Measurements from ENCODE around the gene BCL11B. TPM values are rescaled to one million over a fixed set of nuclear protein-coding genes. Genes with fewer than 3 reads are reported as not detected.

BCL11B gene
- total and polyA plus RNA-seq, 4 experiments from 2014 or later = 2.6 to 165 (median 87.3) TPM

DNA sequence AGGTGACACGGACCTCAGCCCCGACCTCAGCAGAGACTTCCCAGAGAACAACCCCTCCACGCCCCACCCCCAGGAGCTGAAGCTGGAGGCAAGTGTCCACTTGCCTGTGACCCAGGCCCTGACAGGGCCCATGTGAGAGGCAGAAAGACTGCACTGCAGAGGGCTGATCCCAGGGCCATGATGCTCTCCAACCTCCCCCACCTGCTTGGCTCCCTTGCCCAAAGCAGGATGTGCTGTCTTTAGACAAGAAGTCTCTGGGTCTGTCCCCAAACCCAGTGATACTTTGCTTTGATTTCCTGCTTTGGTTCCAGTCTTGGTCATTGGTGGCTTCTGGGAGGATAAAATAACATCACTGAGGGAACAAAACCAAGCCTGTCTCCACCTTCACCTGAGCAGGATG lies 59.4 kb downstream of the BCL11B start:
- Histone ChIP-seq H3K27me3 (ENCODE audit: insufficient read depth, low read length) (no peaks in the 10 kb centered on the region), H3K4me3 (ENCODE audit: low read length in 2 of 2) (peak overlapping the region in 1 of 2 donors; percentile 51), H3K9me3 (ENCODE audit: control insufficient read depth in 1 of 2, low read length in 2 of 2) (no peaks in the 10 kb centered on the region), H3K4me1 (ENCODE audit: insufficient read depth, low read length) (peaks cover 100% of the 10 kb centered on the region), H3K36me3 (ENCODE audit: insufficient read depth, low read length) (peaks cover 18% of the 10 kb centered on the region), H3K27ac (ENCODE audit: low read depth, low read length) (peak overlapping the region; percentile 70)
- H3K27me3 Mint-ChIP-seq = no peaks in the 10 kb centered on the region
- ChIA-PET CTCF (ENCODE audit: partially characterized antibody) (interaction anchor here (0.7 kb wide), 1 partner anchor 57 kb away, joined by 3 read pairs; no protein-coding TSS in a partner anchor), POLR2A (ENCODE audit: partially characterized antibody) (interaction anchor here (66.7 to 87.2 kb wide), 2 partner anchors 3 to 32 kb away, joined by 6015 read pairs; partner anchors contain the start of gene BCL11B)
- intact Hi-C loops (cut with micrococcal nuclease) = loop anchor here (1.0 kb wide), 1 partner anchor 7 kb away; no protein-coding TSS in a partner anchor
- peaks cover 86 to 100% (median 94%) of the 10 kb centered on the region in 4 donors for H3K4me1 Mint-ChIP-seq
- H3K9me3 Mint-ChIP-seq = peaks cover 0 to 4% (median 0%) of the 10 kb centered on the region in 8 donors
- H3K4me3 Mint-ChIP-seq = peak overlapping the region; percentile 73 to 90 (median 84)
- H3K27ac Mint-ChIP-seq = peak overlapping the region; percentile 92 to 95 (median 94)
- H3K36me3 Mint-ChIP-seq = peaks cover 31 to 60% of the 10 kb centered on the region in 2 donors
- DNase-seq = no peak

DNA sequence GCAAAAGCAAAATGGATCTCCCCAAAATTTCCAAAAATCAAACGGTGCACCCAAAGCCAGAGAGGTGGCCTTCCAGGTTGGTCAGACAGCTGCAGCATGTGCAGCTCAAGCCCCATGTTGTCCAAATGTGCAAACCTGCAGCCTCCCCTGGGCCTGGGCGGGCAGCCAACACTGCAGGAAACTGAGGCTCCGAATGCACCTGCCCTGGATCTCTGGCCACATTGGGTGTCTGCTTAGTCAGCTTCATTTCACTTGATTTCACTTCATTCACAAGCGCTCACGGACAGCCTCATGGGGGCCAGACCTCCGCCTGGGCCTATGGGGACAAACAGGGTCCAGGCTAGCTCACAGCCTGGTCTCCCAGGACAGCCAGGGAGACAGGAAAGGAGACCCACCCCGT lies 59.8 kb downstream of the BCL11B start:
- no peak for DNase-seq
- Histone ChIP-seq H3K4me1 (ENCODE audit: insufficient read depth, low read length) (peaks cover 100% of the 10 kb centered on the region), H3K36me3 (ENCODE audit: insufficient read depth, low read length) (peaks cover 18% of the 10 kb centered on the region), H3K9me3 (ENCODE audit: control insufficient read depth in 1 of 2, low read length in 2 of 2) (no peaks in the 10 kb centered on the region), H3K27me3 (ENCODE audit: insufficient read depth, low read length) (no peaks in the 10 kb centered on the region), H3K4me3 (ENCODE audit: low read length in 2 of 2) (peak overlapping the region in 1 of 2 donors; percentile 51), H3K27ac (ENCODE audit: low read depth, low read length) (peak overlapping the region; percentile 70)
- intact Hi-C loops (cut with micrococcal nuclease) = no loop called here
- H3K27me3 Mint-ChIP-seq = no peaks in the 10 kb centered on the region
- peaks cover 0 to 4% (median 0%) of the 10 kb centered on the region in 8 donors for H3K9me3 Mint-ChIP-seq
- ChIA-PET CTCF (ENCODE audit: partially characterized antibody) (interaction anchor here (0.7 to 0.9 kb wide), 2 partner anchors 11 to 57 kb away, joined by 3 read pairs; no protein-coding TSS in a partner anchor), POLR2A (ENCODE audit: partially characterized antibody) (interaction anchor here (1.1 to 87.2 kb wide), 3 partner anchors 3 to 1071 kb away, joined by 4 to 6015 read pairs (median 6015); partner anchors contain the start of gene BCL11B)
- peaks cover 85 to 100% (median 95%) of the 10 kb centered on the region in 4 donors for H3K4me1 Mint-ChIP-seq
- H3K36me3 Mint-ChIP-seq = peaks cover 31 to 64% of the 10 kb centered on the region in 2 donors
- peak overlapping the region; percentile 73 to 90 (median 84) for H3K4me3 Mint-ChIP-seq
- peak overlapping the region; percentile 92 to 95 (median 94) for H3K27ac Mint-ChIP-seq

DNA sequence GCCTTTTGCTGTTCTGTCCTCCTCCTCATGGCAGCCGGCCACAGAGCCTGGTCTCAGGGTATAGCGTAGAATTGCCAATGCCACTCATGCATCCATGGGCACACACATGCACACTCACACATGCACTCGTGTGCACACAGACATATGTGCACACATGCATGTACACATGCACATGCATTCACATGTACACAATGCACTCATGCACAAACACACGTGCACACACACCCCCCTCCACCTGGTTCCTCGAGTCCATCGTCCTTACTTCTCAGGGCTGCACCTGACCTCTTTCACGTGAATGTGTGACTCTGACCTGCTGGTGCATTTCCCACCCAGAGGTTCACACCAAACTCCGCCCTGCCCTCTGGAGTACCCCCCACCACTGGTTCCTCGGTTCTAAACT lies 60.6 kb downstream of the BCL11B start:
- no peaks in the 10 kb centered on the region for H3K27me3 Mint-ChIP-seq
- H3K4me1 Mint-ChIP-seq = peaks cover 85 to 100% (median 94%) of the 10 kb centered on the region in 4 donors
- Histone ChIP-seq H3K4me1 (ENCODE audit: insufficient read depth, low read length) (peaks cover 100% of the 10 kb centered on the region), H3K27me3 (ENCODE audit: insufficient read depth, low read length) (no peaks in the 10 kb centered on the region), H3K36me3 (ENCODE audit: insufficient read depth, low read length) (peaks cover 18% of the 10 kb centered on the region), H3K27ac (ENCODE audit: low read depth, low read length) (peak overlapping the region; percentile 70), H3K4me3 (ENCODE audit: low read length in 2 of 2) (no peak overlapping the region), H3K9me3 (ENCODE audit: control insufficient read depth in 1 of 2, low read length in 2 of 2) (no peaks in the 10 kb centered on the region)
- POLR2A ChIA-PET (ENCODE audit: partially characterized antibody) = interaction anchor here (1.1 to 87.2 kb wide), 4 partner anchors 4 to 1070 kb away, joined by 4 to 6015 read pairs (median 3047); partner anchors contain the start of gene BCL11B
- peak overlapping the region; percentile 58 to 90 (median 84) for H3K4me3 Mint-ChIP-seq
- CTCF ChIA-PET (ENCODE audit: partially characterized antibody) = interaction anchor here (0.9 kb wide), 1 partner anchor 11 kb away, joined by 3 read pairs; no protein-coding TSS in a partner anchor
- no peak for DNase-seq
- intact Hi-C loops (cut with micrococcal nuclease) = no loop called here
- peaks cover 0 to 5% (median 0%) of the 10 kb centered on the region in 8 donors for H3K9me3 Mint-ChIP-seq
- peak overlapping the region; percentile 92 to 95 (median 94) for H3K27ac Mint-ChIP-seq
- peaks cover 30 to 65% of the 10 kb centered on the region in 2 donors for H3K36me3 Mint-ChIP-seq

DNA sequence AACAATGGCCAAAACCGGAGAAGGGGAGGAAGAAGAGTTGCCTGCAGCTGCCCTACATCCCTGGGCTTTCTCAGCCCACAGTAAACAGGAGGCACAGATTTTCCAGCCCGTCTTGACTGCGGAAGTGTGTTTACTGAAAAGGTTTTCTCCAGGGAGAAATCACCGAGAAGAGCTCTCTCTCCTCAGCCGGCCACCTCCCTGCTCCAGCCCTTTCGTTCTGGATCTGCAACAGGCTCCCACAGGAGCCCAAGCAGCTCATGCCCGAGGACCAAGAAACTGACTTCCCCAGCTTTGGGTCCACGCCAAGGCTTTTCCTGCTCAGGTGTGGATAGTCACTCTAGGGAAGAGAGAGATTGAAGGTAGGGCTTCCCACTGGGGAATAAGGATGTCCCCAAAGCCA lies 61.7 kb downstream of the BCL11B start:
- H3K27me3 Mint-ChIP-seq = no peaks in the 10 kb centered on the region
- peaks cover 25% of the 10 kb centered on the region for H3K36me3 ChIP-seq (ENCODE audit: insufficient read depth, low read length)
- no peaks in the 10 kb centered on the region for H3K9me3 ChIP-seq (ENCODE audit: control insufficient read depth in 1 of 2, low read length in 2 of 2)
- H3K36me3 Mint-ChIP-seq = peaks cover 38 to 69% of the 10 kb centered on the region in 2 donors
- H3K4me3 ChIP-seq (ENCODE audit: low read length in 2 of 2) = no peak overlapping the region
- H3K27ac ChIP-seq (ENCODE audit: low read depth, low read length) = peak overlapping the region; percentile 70
- DNase-seq = no peak
- H3K27ac Mint-ChIP-seq = peak overlapping the region; percentile 87 to 95 (median 94)
- H3K4me1 ChIP-seq (ENCODE audit: insufficient read depth, low read length) = peaks cover 100% of the 10 kb centered on the region
- peaks cover 87 to 100% (median 94%) of the 10 kb centered on the region in 4 donors for H3K4me1 Mint-ChIP-seq
- no peaks in the 10 kb centered on the region for H3K27me3 ChIP-seq (ENCODE audit: insufficient read depth, low read length)
- H3K4me3 Mint-ChIP-seq = peak overlapping the region; percentile 45 to 90 (median 80)
- ChIA-PET POLR2A (ENCODE audit: partially characterized antibody) (interaction anchor here (1.0 to 87.2 kb wide), 5 partner anchors 12 to 42 kb away, joined by 3 to 6015 read pairs (median 14); partner anchors contain the start of gene BCL11B), CTCF (ENCODE audit: partially characterized antibody) (interaction anchor here (0.6 to 1.1 kb wide), 2 partner anchors 10 to 14 kb away, joined by 3 to 4 read pairs; no protein-coding TSS in a partner anchor)
- peaks cover 0 to 7% (median 0%) of the 10 kb centered on the region in 8 donors for H3K9me3 Mint-ChIP-seq
- intact Hi-C loops (cut with micrococcal nuclease) = no loop called here

DNA sequence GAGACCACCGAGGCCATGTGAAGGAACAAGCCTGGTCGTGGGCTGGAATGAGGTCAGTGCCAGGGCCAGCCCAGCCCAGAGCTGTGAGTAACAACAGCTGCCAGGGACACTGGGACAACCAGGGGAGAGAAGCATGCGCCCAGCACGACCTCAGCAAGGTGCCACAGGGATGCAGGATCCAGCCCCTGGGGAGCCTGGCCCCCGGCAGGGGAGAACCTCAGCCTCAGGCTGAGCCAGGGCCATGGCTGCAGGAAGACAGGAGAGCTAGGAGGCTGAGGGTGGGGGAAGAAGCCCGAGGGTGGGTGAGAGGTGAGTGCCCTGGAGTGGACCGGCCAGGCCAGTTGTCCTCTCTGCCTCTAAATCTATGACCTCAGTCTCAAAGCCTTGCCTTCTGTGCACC lies 62.6 kb downstream of the BCL11B start:
- peak overlapping the region; percentile 70 for H3K27ac ChIP-seq (ENCODE audit: low read depth, low read length)
- Mint-ChIP-seq H3K27ac (peak overlapping the region; percentile 93 to 96 (median 94)), H3K27me3 (no peaks in the 10 kb centered on the region), H3K36me3 (peaks cover 47 to 78% of the 10 kb centered on the region in 2 donors), H3K9me3 (peaks cover 0 to 7% (median 0%) of the 10 kb centered on the region in 8 donors), H3K4me1 (peaks cover 88 to 100% (median 96%) of the 10 kb centered on the region in 4 donors), H3K4me3 (peak overlapping the region in 7 of 8 donors; percentile 58 to 90 (median 84))
- CTCF ChIA-PET (ENCODE audit: partially characterized antibody) = interaction anchor here (2.6 kb wide), 1 partner anchor 58 kb away, joined by 12 read pairs; no protein-coding TSS in a partner anchor
- no peak overlapping the region for H3K4me3 ChIP-seq (ENCODE audit: low read length in 2 of 2)
- intact Hi-C loops (cut with micrococcal nuclease) = no loop called here
- peaks cover 100% of the 10 kb centered on the region for H3K4me1 ChIP-seq (ENCODE audit: insufficient read depth, low read length)
- H3K27me3 ChIP-seq (ENCODE audit: insufficient read depth, low read length) = no peaks in the 10 kb centered on the region
- DNase-seq = no peak
- peaks cover 27% of the 10 kb centered on the region for H3K36me3 ChIP-seq (ENCODE audit: insufficient read depth, low read length)
- H3K9me3 ChIP-seq (ENCODE audit: control insufficient read depth in 1 of 2, low read length in 2 of 2) = no peaks in the 10 kb centered on the region
- POLR2A ChIA-PET (ENCODE audit: partially characterized antibody) = interaction anchor here (2.2 to 87.2 kb wide), 4 partner anchors 11 to 35 kb away, joined by 10 to 6015 read pairs (median 46); partner anchors contain the start of gene BCL11B

DNA sequence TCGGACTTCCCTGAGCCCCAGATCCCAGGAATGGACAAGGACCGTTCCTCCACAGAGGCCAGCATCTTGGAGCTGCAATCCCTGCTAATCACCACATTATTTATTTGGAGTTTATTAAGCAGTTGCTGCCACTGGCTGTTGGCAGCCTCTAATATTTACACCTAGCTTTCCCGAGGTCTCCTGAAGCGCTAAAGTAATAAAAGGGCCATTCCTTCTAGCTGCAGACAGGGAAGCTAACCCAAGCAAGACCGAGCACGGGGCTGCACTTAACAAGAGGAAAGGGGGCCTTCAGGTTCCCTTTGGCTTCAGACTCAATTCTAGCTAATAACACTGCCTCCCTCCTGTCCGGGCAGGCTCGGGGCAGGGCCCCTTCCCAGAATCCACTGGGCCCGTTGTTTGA lies 63.7 kb downstream of the BCL11B start:
- intact Hi-C loops (cut with micrococcal nuclease) = no loop called here
- H3K4me3 ChIP-seq (ENCODE audit: low read length in 2 of 2) = no peak overlapping the region

More for the DNA sequence above, 63.7 kb downstream of the BCL11B start:
- H3K27me3 ChIP-seq (ENCODE audit: insufficient read depth, low read length) = no peaks in the 10 kb centered on the region
- Mint-ChIP-seq H3K4me3 (peak overlapping the region in 7 of 8 donors; percentile 60 to 85 (median 77)), H3K27me3 (no peaks in the 10 kb centered on the region), H3K27ac (peak overlapping the region; percentile 93 to 96 (median 94)), H3K4me1 (peaks cover 87 to 100% (median 98%) of the 10 kb centered on the region in 4 donors), H3K9me3 (peaks cover 0 to 7% (median 0%) of the 10 kb centered on the region in 8 donors), H3K36me3 (peaks cover 45 to 81% of the 10 kb centered on the region in 2 donors)
- H3K4me1 ChIP-seq (ENCODE audit: insufficient read depth, low read length) = peaks cover 100% of the 10 kb centered on the region
- peaks cover 21% of the 10 kb centered on the region for H3K36me3 ChIP-seq (ENCODE audit: insufficient read depth, low read length)
- ChIA-PET CTCF (ENCODE audit: partially characterized antibody) (interaction anchor here (1.0 to 3.3 kb wide), 4 partner anchors 16 to 59 kb away, joined by 3 to 14 read pairs (median 8); no protein-coding TSS in a partner anchor), POLR2A (ENCODE audit: partially characterized antibody) (interaction anchor here (1.1 to 87.2 kb wide), 4 partner anchors 10 to 36 kb away, joined by 3 to 6015 read pairs (median 46); partner anchors contain the start of gene BCL11B)
- H3K9me3 ChIP-seq (ENCODE audit: control insufficient read depth in 1 of 2, low read length in 2 of 2) = no peaks in the 10 kb centered on the region
- H3K27ac ChIP-seq (ENCODE audit: low read depth, low read length) = peak overlapping the region; percentile 70
- no peak for DNase-seq
